NCI-H2227 (cell line): ENCODE results near the gene DEF6.
A peak's percentile ranks its signal among the peaks of the same experiment; 100 is the strongest.
"Not testable (repeated sequence)": the region's sequence is repeated elsewhere in the genome, so short reads cannot be mapped to it uniquely, and the experiment has no call there.

Experiments
- DNase-seq: peaks from one replicate; lab custom pipeline; 2025; ENCODE audit not compliant: unreplicated experiment; lab: John Stamatoyannopoulos, UW

Gene DEF6

GRCh38 chr6:35278708-35279107 is 18.9 kb upstream of the DEF6 start:
- DNase-seq, result no peak

DNA sequence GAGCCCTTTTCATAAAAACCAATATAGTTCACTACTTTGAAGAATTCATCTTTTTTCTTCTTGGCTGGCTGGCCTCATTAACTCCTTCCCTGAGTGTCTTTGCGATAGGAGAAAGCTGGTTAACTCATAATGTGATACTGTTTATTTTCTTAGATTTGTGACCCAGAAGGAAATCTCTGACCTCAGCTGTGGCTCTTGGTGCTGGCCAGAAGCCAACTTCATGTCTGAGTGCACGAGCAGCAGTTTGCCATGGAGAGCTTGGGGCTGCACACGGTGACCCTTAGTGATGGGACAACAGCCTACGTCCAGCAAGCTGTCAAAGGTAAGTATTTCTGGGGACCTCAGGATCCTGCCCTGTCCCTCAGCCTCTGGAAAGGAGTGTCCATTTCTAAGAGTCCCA is 16.7 kb upstream of the DEF6 start:
- DNase-seq, result no peak

- DNase-seq, result no peak
Observed at GRCh38 chr6:35282472-35282871, 15.1 kb upstream of the DEF6 start.

- DNase-seq, result no peak
Observed at GRCh38 chr6:35283361-35283760, 14.3 kb upstream of the DEF6 start.

- no peak for DNase-seq
Observed at GRCh38 chr6:35287671-35288396, 9.8 kb upstream of the DEF6 start.

GRCh38 chr6:35288834-35289233 is 8.8 kb upstream of the DEF6 start:
- DNase-seq, result no peak

- DNase-seq, result no peak
Observed at GRCh38 chr6:35291491-35291890, 6.1 kb upstream of the DEF6 start.

DNA sequence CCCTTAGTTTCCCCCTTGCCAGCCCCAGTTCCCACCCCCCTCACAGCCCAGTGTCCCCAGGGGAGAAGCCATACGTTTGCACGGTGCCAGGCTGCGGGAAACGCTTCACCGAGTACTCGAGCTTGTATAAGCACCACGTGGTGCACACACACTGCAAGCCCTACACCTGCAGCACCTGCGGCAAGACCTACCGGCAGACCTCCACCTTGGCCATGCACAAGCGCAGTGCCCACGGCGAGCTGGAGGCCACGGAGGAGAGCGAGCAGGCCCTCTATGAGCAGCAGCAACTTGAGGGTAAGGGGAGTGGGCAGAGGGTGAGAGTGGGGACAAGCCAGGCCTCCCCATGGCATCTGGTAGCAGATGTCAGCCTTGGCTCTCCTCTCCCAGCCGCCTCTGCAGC is 5.1 kb upstream of the DEF6 start:
- no peak for DNase-seq

- DNase-seq, result no peak
Observed at GRCh38 chr6:35293681-35294080, 3.9 kb upstream of the DEF6 start.

GRCh38 chr6:35294308-35294945 is 3.2 kb upstream of the DEF6 start:
- DNase-seq, result peak; percentile 72

DNA sequence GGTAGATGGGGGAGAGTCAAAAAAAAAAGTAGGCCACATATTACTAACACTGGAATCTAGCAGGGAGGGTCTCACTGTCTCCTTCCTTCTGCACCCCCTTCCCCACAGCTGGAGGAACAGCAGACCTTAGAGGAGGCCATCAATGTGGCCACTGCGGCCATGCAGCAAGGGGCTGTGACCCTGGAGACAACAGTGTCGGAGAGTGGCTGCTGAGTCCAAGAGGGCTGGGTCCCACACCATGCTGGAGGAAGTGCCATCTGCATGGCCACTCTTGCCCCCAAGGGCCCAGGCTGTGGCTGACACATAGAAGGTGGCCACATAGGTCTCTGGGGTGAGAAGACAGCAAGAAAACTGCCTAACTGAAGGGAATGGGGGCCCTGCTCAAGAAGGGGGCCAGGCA is 2.6 kb upstream of the DEF6 start:
- DNase-seq, result no peak

DNA sequence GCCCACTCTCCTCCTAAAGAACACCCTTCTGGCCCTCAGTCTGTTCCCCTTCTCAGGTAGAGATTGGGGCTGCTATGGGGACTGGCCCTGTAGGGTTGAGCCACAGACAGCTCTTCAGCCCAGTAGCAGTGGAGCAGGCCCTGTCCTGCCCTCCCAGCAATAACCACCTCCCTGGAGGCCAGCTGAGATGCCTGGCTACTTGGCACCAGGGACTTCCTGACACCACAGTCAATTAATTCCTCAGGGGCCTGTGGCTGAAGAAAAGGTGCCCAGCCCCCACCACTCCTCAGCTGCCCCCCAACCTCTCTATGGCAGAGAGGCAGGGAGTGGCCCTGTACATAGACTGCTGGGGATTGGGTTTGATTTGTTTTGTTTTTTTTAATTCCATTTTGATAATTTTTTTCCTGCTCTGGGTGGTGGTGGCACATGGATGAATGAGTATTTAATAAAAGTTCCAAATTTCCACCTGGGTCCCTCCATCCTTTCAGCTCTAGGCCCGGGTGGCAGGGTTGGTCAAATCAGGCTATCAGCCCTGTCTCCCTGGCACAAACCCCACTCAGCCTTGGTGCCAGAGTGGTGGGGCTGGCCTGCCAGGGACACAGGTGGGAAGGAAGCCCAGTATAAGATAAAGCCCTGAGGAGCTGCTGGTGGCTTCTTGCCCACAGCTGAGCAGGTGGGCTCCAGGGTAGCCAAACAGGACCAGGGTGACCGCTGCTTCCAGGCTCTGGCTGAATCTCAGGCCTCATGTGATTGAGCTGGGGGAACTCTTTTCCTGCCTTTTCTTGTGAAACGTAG is 1.9 kb upstream of the DEF6 start:
- DNase-seq, result no peak

DNA sequence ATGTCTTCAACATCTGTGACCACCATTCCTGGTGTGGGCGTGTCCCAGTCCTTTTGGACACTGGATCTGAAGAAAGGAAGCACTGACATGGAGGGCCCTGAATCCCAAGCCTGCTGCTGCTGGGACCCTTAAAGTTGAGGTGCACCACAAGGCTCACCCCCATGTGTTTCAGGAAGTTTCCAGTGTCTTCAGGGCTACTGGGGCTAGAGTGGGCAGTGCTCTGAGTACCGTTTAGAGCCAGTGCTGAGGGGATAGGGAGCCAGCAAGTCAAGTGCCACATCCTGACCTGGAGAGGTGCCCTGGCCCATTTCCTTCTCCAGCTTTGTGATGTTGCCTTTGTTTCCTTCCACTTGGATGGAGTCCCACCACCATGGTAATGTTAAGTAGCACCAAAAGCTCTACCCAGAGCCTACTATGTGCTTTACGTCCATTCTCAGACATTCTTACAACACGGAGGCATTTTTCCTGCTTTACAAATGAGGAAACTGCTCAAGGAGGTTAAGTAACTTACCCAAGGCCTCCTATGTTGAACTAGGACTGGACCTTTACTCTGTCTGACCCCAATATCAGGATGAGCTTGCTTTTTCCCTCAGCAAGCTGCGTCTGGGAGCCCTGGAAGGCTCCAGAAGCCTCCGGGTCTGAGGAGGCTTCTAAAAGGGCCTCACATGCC is 552 bp upstream of the DEF6 start:
- no peak for DNase-seq

GRCh38 chr6:35298625-35299140 is 1.1 kb downstream of the DEF6 start:
- no peak for DNase-seq

DNA sequence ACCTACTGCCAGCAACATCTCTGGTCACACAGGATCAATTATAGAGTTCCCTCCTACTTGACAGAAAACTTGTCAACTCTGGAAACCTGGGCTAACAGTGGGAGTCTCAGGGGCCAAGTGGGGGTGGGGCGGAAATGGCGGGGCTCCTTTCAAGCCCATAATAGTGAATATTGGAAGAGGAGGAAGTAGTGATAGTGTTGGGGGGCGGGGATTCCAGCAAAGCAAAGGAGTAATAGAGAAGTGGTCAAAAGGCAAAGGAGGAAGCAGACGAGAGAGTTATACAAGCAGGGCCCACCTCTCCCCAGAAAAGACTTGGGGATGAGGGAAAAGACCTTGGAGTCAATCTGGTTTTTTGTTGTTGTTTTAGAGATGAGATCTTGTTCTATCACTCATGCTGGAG is 2.1 kb downstream of the DEF6 start:
- no peak for DNase-seq

- DNase-seq, result no peak
Observed at GRCh38 chr6:35300848-35301247, 3.2 kb downstream of the DEF6 start.

- DNase-seq, result peak; percentile 10
Observed at GRCh38 chr6:35302604-35303241, 5.1 kb downstream of the DEF6 start.

DNA sequence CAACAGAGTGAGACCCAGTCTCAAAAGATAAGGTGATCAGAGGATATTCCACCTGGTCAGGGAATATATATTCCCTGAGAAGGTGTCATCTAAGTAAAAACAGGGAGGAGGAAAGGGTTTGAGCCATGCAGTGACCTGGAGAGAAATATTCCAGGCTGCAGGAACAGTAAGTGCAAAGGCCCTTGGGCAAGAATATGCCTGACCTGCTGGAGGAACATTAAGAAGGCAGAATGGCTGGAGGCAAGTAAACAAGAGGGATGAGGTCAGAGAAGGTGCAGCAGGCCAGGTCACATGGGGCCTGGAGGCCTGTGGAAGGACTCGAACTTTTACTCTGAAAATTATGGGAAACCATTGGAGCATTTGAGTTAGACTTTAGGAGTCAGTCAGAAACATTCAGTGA is 6.7 kb downstream of the DEF6 start:
- no peak for DNase-seq

GRCh38 chr6:35305117-35305516 is 7.5 kb downstream of the DEF6 start:
- no peak for DNase-seq

GRCh38 chr6:35307138-35307537 is 9.5 kb downstream of the DEF6 start:
- DNase-seq, result not testable (repeated sequence)

DNA sequence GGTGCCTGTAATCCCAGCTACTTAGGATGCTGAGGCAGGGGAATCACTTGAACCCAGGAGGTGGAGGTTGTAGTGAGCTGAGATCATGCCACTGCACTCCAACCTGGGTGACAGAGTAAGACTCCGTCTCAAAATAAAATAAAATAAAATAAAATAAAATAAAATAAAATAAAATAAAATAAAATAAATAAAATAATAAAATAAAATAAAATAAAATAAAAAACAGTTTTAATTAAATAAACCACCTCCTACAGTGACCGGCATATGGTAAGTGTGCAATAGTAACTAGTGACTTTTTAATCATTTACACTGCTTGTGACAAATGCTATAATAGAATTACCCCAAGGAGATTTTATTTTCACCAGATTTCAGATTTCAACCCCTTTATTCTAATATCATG is 10.9 kb downstream of the DEF6 start:
- not testable (repeated sequence) for DNase-seq
